ENCODE results near the gene CMPK1.

CMPK1 gene

GRCh38 chr1:47424336-47424982 lies 90.9 kb downstream of the CMPK1 start:
- DNase-seq (ENCODE audit: low read depth) = no peak

Measured in stimulated activated CD8-positive, alpha-beta memory T cell treated with anti-CD3 and anti-CD28 coated beads, Interleukin-15, amount 100 ng/mL, for 1 hour (primary cell).